ENCODE data around the gene CEP85L. TPM values are rescaled to one million over a fixed set of nuclear protein-coding genes. Genes with fewer than 3 reads are reported as not detected.

The CEP85L gene
- polyA plus RNA-seq, 1 of the 3 experiments (the other 2 are of a cell fraction), result 1.1 TPM

DNA sequence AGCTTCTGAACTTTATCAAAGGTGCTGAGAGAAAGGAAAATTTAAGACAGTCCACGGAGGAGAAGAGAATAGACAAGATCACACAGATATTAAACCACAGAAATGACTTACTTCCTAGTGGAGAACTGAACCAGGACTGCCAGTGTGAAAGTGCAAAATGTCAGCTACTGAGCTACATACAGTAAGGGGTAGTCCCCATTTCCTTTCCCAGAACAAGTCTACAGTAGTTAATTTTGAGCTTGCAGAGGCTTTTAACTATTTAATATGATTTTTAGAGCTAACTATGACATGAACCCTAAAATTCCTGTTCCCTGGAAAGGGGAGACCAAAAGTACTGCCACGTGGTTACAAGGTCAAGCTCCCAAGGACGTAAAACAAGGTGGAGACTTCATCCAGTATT, 45.1 kb downstream of the CEP85L start:
- H3K4me2 ChIP-seq, result no peak overlapping the region
- WGBS (ENCODE audit: low lambda C conversion rate), result 74% methylated on average over 3 of the region's 3 CpGs
- no peaks in the 10 kb centered on the region; the same call in 1 of the 2 replicates for H3K9me3 ChIP-seq
- peaks cover 39% of the 10 kb centered on the region for H3K79me2 ChIP-seq (ENCODE audit: insufficient read depth)
- peaks cover 0 to 4% of the 10 kb centered on the region in 2 experiments for H3K36me3 ChIP-seq (replicated peaks in 1 of 2; ENCODE audit: control insufficient read depth in 1 of 2, insufficient read depth in 2 of 2, low read length in 1 of 2)
- H3K9me2 ChIP-seq, result no peaks in the 10 kb centered on the region
- no peak overlapping the region for H3K27ac ChIP-seq (ENCODE audit: low read depth in 2 of 2, low read length in 1 of 2)
- no peaks in the 10 kb centered on the region; the same call in 1 of the 2 replicates for H4K20me1 ChIP-seq (ENCODE audit: insufficient read depth)
- no peaks in the 10 kb centered on the region for H3F3A ChIP-seq (replicated peaks; ENCODE audit: insufficient read depth)
- POLR2A ChIA-PET, result no interaction called here
- H3K9ac ChIP-seq, result no peak overlapping the region
- no peak overlapping the region for H3K4me3 ChIP-seq (ENCODE audit: low read depth in 2 of 2, low read length in 1 of 2)
- DNase-seq, result no peak
- TF ChIP-seq EP300 (IDR thresholded peaks at IDR 0.05; ENCODE audit: borderline replicate concordance in 1 of 2, low read depth in 1 of 2, low read length in 1 of 2) (no peak), YY1 (IDR thresholded peaks at IDR 0.05; ENCODE audit: low read depth) (no peak), TAF1 (IDR thresholded peaks at IDR 0.05; ENCODE audit: borderline replicate concordance, low read depth, low read length) (no peak), CTCF (IDR thresholded peaks at IDR 0.05) (no peak), MEF2A (IDR thresholded peaks at IDR 0.05; ENCODE audit: borderline replicate concordance, low read depth) (no peak), NRF1 (IDR thresholded peaks at IDR 0.05; ENCODE audit: low read depth, low read length) (no peak), RFX5 (IDR thresholded peaks at IDR 0.05; ENCODE audit: low read length) (no peak), GABPA (IDR thresholded peaks at IDR 0.05; ENCODE audit: low read depth) (no peak), JUND (IDR thresholded peaks at IDR 0.05) (no peak), GATA2 (CRISPR knock-in tag; IDR thresholded peaks at IDR 0.05) (no peak), RAD21 (IDR thresholded peaks at IDR 0.05; ENCODE audit: low read length) (no peak), POLR2AphosphoS5 (IDR thresholded peaks at IDR 0.05; ENCODE audit: low read depth, low read length) (no peak), SMC3 (IDR thresholded peaks at IDR 0.05; ENCODE audit: low read depth, low read length) (no peak), TCF12 (IDR thresholded peaks at IDR 0.05) (no peak), SIN3A (IDR thresholded peaks at IDR 0.05; ENCODE audit: borderline replicate concordance, low read depth, low read length) (no peak), CHD2 (IDR thresholded peaks at IDR 0.05; ENCODE audit: low read length, partially characterized antibody) (no peak)
- TF ChIP-seq, protein P1, sequence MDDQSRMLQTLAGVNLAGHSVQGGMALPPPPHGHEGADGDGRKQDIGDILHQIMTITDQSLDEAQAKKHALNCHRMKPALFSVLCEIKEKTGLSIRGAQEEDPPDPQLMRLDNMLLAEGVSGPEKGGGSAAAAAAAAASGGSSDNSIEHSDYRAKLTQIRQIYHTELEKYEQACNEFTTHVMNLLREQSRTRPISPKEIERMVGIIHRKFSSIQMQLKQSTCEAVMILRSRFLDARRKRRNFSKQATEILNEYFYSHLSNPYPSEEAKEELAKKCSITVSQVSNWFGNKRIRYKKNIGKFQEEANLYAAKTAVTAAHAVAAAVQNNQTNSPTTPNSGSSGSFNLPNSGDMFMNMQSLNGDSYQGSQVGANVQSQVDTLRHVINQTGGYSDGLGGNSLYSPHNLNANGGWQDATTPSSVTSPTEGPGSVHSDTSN (IDR thresholded peaks at IDR 0.05), result no peak
- TF ChIP-seq, protein P2, sequence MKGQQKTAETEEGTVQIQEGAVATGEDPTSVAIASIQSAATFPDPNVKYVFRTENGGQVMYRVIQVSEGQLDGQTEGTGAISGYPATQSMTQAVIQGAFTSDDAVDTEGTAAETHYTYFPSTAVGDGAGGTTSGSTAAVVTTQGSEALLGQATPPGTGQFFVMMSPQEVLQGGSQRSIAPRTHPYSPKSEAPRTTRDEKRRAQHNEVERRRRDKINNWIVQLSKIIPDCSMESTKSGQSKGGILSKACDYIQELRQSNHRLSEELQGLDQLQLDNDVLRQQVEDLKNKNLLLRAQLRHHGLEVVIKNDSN (IDR thresholded peaks at IDR 0.05; ENCODE audit: borderline replicate concordance, low read depth), result no peak
- H3K27me3 ChIP-seq (ENCODE audit: insufficient read depth), result no peaks in the 10 kb centered on the region
- CTCF ChIA-PET, result interaction anchor here (0.7 kb wide), 1 partner anchor 76 kb away, joined by 3 read pairs; no protein-coding TSS in a partner anchor
- no peak overlapping the region for H2AFZ ChIP-seq (ENCODE audit: low read depth)
- H3K4me1 ChIP-seq (ENCODE audit: control insufficient read depth in 1 of 2, insufficient read depth in 2 of 2, low read depth in 1 of 2, low read length in 1 of 2), result no peaks in the 10 kb centered on the region

Measured in SK-N-SH (cell line).